Measurements from ENCODE around the gene CTNS. TPM values are rescaled to one million over a fixed set of nuclear protein-coding genes. Genes with fewer than 3 reads are reported as not detected.

CTNS gene
- polyA plus RNA-seq, 1 donor from 2014 or later, result 8.8 TPM

DNA sequence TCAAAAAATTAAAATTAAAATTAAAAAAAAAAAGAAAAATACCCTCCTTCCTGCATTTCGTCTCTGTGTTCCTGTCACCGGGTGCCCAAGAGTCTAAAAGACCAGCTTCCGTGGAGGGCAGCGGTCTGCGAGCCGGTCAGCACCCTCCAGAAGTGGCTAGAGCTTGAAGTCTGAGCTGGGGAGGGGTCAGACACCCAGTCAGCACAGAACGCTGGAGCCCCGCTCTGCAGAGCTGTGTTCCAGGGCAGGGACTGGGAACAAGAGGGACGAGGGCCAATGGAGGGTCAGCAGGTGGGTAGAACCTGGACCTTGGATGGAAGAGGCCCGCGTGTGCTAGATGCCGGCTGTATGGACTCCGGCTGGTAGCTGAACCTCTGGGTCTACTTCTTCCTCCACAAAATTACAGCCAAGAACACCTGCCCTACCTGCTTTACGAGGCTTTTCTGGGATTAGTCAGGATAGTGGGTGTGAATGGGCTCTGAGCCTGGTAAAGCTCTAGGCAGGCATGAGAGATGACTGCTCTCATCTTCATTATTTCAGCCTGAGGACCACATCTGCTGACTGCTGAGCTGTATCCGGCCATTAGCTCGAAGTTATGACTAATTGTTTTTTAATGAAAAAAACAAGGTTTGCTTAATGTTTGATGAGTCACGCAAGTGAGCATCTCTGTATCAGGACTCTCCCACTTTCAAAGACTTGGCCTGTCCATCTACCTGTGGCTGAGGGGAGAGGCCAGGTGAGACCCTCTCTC is 33.3 kb upstream of the CTNS start:
- H3K27ac ChIP-seq (ENCODE audit: low read length), result no peak overlapping the region
- no peaks in the 10 kb centered on the region for H3K9me2 ChIP-seq (ENCODE audit: insufficient read depth, low read length)
- no peaks in the 10 kb centered on the region for H3K79me2 ChIP-seq (replicated peaks; ENCODE audit: insufficient read depth, low read length)
- H3K4me3 ChIP-seq (ENCODE audit: low read length), result no peak overlapping the region
- no peaks in the 10 kb centered on the region for H3F3A ChIP-seq (ENCODE audit: insufficient read depth, low read length, poor library complexity, severe bottlenecking)
- H4K20me1 ChIP-seq (ENCODE audit: insufficient read depth), result no peaks in the 10 kb centered on the region
- no peak for TF ChIP-seq RAD21 (conservative IDR thresholded peaks at IDR 0.05)
- no peak for TF ChIP-seq CTCF (IDR thresholded peaks at IDR 0.05; ENCODE audit: poor library complexity, severe bottlenecking)
- no peak for TF ChIP-seq TAF1 (IDR thresholded peaks at IDR 0.05; ENCODE audit: low read depth)
- TF ChIP-seq MXI1 (conservative IDR thresholded peaks at IDR 0.05; ENCODE audit: poor library complexity, severe bottlenecking), result no peak
- no peak for TF ChIP-seq EP300 (conservative IDR thresholded peaks at IDR 0.05; ENCODE audit: poor library complexity, severe bottlenecking)
- no peak for TF ChIP-seq SMC3 (conservative IDR thresholded peaks at IDR 0.05; ENCODE audit: poor library complexity)
- TF ChIP-seq, protein P1, sequence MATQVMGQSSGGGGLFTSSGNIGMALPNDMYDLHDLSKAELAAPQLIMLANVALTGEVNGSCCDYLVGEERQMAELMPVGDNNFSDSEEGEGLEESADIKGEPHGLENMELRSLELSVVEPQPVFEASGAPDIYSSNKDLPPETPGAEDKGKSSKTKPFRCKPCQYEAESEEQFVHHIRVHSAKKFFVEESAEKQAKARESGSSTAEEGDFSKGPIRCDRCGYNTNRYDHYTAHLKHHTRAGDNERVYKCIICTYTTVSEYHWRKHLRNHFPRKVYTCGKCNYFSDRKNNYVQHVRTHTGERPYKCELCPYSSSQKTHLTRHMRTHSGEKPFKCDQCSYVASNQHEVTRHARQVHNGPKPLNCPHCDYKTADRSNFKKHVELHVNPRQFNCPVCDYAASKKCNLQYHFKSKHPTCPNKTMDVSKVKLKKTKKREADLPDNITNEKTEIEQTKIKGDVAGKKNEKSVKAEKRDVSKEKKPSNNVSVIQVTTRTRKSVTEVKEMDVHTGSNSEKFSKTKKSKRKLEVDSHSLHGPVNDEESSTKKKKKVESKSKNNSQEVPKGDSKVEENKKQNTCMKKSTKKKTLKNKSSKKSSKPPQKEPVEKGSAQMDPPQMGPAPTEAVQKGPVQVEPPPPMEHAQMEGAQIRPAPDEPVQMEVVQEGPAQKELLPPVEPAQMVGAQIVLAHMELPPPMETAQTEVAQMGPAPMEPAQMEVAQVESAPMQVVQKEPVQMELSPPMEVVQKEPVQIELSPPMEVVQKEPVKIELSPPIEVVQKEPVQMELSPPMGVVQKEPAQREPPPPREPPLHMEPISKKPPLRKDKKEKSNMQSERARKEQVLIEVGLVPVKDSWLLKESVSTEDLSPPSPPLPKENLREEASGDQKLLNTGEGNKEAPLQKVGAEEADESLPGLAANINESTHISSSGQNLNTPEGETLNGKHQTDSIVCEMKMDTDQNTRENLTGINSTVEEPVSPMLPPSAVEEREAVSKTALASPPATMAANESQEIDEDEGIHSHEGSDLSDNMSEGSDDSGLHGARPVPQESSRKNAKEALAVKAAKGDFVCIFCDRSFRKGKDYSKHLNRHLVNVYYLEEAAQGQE (IDR thresholded peaks at IDR 0.05; ENCODE audit: borderline replicate concordance), result no peak
- TF ChIP-seq EZH2 (IDR thresholded peaks at IDR 0.05; ENCODE audit: borderline replicate concordance, insufficient read depth, low read length, poor library complexity, severe bottlenecking), result no peak
- TF ChIP-seq POLR2AphosphoS5 (IDR thresholded peaks at IDR 0.05), result no peak
- H3K9me3 ChIP-seq (ENCODE audit: low read length), result no peaks in the 10 kb centered on the region
- no peaks in the 10 kb centered on the region for H3K36me3 ChIP-seq (ENCODE audit: insufficient read depth, low read length)
- H3K9ac ChIP-seq (ENCODE audit: low read length), result no peak overlapping the region
- no peak overlapping the region for H2AFZ ChIP-seq (ENCODE audit: low read depth, low read length)
- no peak overlapping the region for H3K4me2 ChIP-seq (ENCODE audit: low read length)
- no peaks in the 10 kb centered on the region for H3K27me3 ChIP-seq (ENCODE audit: insufficient read depth, low read depth, low read length)

GRCh38 chr17:3603870-3604259 is 32.7 kb upstream of the CTNS start:
- H3K9ac ChIP-seq (ENCODE audit: low read length), result no peak overlapping the region
- H3F3A ChIP-seq (ENCODE audit: insufficient read depth, low read length, poor library complexity, severe bottlenecking), result no peaks in the 10 kb centered on the region
- no peak overlapping the region for H3K27ac ChIP-seq (ENCODE audit: low read length)
- H3K9me2 ChIP-seq (ENCODE audit: insufficient read depth, low read length), result no peaks in the 10 kb centered on the region
- H3K4me3 ChIP-seq (ENCODE audit: low read length), result no peak overlapping the region
- H3K27me3 ChIP-seq (ENCODE audit: insufficient read depth, low read depth, low read length), result no peaks in the 10 kb centered on the region
- no peaks in the 10 kb centered on the region for H4K20me1 ChIP-seq (ENCODE audit: insufficient read depth)
- no peaks in the 10 kb centered on the region for H3K79me2 ChIP-seq (replicated peaks; ENCODE audit: insufficient read depth, low read length)
- no peak overlapping the region for H2AFZ ChIP-seq (ENCODE audit: low read depth, low read length)
- H3K36me3 ChIP-seq (ENCODE audit: insufficient read depth, low read length), result no peaks in the 10 kb centered on the region
- H3K4me2 ChIP-seq (ENCODE audit: low read length), result no peak overlapping the region
- no peaks in the 10 kb centered on the region for H3K9me3 ChIP-seq (ENCODE audit: low read length)
- TF ChIP-seq SMC3 (conservative IDR thresholded peaks at IDR 0.05; ENCODE audit: poor library complexity) (no peak), EP300 (conservative IDR thresholded peaks at IDR 0.05; ENCODE audit: poor library complexity, severe bottlenecking) (no peak), TAF1 (IDR thresholded peaks at IDR 0.05; ENCODE audit: low read depth) (no peak), CTCF (IDR thresholded peaks at IDR 0.05; ENCODE audit: poor library complexity, severe bottlenecking) (no peak), MXI1 (conservative IDR thresholded peaks at IDR 0.05; ENCODE audit: poor library complexity, severe bottlenecking) (no peak), POLR2AphosphoS5 (IDR thresholded peaks at IDR 0.05) (no peak), RAD21 (conservative IDR thresholded peaks at IDR 0.05) (no peak), EZH2 (IDR thresholded peaks at IDR 0.05; ENCODE audit: borderline replicate concordance, insufficient read depth, low read length, poor library complexity, severe bottlenecking) (no peak)
- TF ChIP-seq, protein P1 (IDR thresholded peaks at IDR 0.05; ENCODE audit: borderline replicate concordance), result no peak
